ENCODE results near the gene SUSD5.
"Not testable (repeated sequence)": the region's sequence is repeated elsewhere in the genome, so short reads cannot be mapped to it uniquely, and the experiment has no call there.

Gene SUSD5

DNA sequence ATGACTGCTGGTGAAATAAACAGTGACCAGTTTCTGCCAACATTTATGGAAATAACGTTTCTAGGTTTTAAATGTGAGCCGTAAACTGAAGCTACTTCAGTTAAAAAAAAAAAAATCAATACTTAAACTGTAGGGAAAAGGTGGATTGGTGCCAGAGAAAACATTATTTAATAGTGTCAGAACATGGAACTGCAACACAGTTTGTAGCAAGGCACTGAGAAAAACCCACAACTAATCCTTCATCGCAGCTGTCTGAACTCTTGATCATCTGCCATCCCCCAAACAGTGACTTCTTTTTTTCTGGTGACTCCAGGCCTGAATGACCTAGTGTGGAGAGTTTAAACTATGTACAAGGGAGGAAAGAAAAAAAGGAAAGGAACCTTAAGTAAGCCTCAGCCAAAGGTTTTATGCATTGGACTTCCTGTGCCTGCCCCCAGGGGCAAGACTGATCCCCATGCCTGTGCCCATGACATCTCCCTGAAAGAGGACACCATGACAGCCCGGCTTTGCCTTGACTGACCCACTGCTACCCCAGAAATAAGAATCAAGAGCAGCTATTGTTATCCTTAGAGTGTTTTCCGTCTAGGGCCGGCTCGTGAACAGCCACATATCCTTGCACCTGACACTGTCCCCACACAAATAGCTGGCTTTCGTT is 71.7 kb downstream of the SUSD5 start:
- DNase-seq = peak; percentile 72

- no peak for DNase-seq
These were observed 72.6 kb downstream of the SUSD5 start for GRCh38 chr3:33145901-33146580.

DNA sequence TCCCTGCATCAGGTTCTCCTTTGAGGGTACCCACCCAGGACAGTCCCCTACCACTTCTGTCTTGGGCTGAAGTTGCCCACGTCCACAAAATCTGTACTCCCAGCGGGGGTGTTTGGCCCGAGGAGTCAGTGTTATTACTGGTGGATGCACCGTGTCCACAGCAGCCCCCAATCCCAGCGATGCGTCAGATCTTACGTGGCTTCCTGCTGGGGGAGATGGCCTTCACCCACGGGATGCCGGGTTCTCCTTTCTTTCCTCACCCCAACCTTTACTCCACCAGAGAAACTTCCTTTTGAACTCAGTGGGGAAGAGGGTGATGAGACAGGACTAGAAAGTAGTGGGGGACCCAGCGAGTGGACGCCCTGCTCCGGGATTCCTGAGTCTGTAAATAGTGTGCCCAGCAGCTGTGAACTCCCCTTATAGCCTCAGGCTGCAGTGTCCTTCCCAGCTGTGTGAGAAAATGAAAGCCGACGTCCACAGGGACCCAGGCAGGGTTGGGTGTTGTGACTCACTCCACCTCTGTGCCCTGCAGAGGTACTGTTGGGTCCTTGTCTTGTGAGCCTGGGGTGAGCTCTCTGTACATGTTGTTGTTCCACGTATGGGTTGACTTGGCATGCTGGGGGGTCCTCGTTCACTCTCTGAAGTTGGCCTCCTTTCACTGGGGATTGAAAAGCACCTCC is 73.2 kb downstream of the SUSD5 start:
- DNase-seq = no peak

- DNase-seq = no peak
These were observed 74.2 kb downstream of the SUSD5 start for GRCh38 chr3:33144433-33144832.

DNA sequence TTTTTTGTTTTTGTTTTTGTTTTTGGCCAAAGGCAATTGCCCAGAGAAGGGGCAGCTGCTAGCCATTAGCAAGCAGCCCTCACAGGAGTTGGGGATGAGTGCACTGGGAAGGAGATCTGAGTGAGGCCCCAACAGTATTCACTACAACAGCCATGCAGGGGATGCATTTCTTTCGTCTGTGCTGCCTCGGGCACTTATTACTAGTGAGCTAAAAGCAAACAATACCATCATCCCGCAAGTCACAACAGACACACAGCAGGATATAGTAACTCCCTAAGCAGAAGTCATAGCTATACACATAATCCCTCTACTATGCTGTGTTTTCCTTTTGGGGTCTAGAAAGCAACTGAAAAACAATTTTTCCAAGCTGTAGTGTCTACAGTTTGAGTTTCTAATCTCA is 77.6 kb downstream of the SUSD5 start:
- no peak for DNase-seq

- no peak for DNase-seq
These were observed 78.6 kb downstream of the SUSD5 start for GRCh38 chr3:33139996-33140395.

DNA sequence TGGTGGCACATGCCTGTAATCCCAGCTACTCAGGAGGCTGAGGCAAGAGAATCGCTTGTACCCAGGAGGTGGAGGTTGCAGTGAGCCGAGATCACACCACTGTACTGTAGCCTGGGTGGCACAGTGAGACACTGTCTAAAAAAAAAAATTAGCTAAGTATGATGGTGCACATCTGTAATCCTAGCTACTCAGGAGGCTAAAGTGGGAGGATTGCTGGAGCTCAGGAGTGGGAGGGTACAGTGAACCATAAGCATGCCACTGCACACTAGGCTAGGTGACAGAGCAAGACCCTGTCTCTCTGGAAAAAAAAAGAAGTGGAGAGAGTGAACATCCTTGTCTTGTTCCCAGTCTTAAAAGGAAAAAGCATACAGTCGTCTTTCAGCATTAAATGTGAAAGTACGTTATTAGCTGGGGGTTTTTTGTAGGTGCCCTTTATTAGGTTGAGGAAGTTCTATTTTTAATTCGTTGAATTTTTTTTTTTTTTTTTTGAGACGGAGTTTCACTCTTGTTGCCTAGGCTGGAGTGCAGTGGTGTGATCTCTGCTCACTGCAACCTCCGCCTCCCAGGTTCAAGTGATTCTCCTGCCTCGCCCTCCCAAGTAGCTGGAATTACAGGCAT is 79.5 kb downstream of the SUSD5 start:
- not testable (repeated sequence) for DNase-seq

DNA sequence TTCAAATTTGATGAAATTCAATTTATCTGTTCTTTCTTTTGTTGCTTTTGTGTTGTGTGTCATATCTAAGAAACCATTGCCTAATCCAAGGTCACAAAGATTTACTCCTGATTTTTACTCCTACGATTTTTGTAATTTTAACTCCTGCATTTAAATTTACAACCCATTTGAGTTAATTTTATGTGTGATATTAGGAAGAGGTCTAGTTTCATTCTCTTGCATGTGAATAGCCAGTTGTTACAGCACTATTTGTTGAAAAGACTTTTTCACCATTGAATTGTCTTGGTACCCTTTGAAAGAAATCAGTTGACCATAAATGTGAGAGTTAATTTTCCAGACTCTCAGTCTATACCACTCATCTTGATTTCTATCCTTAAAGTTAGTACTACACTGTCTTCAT is 80.9 kb downstream of the SUSD5 start:
- no peak for DNase-seq

GRCh38 chr3:33134026-33134625 is 84.5 kb downstream of the SUSD5 start:
- DNase-seq = no peak

DNA sequence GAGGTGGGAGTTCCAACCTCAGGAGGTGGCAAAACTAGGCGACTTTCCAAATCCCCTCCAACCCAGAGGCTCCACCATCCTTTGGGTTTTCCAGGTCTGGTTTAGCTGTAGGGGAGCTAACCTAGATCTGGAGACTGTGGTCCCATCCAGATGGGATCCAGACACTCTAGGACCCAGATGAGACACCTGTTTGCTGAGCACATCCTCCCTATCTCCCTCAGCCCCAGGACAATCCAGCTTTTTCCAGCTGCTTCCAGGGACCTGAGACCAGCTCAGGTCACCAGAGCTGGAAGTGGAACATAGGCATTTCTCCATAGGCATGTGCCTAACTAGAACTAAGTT is 86.6 kb downstream of the SUSD5 start:
- DNase-seq = no peak

- no peak for DNase-seq
These were observed 87.1 kb downstream of the SUSD5 start for GRCh38 chr3:33131331-33132018.

GRCh38 chr3:33130144-33130543 is 88.5 kb downstream of the SUSD5 start:
- DNase-seq = no peak

GRCh38 chr3:33128706-33129105 is 89.9 kb downstream of the SUSD5 start:
- DNase-seq = no peak

- no peak for DNase-seq
These were observed 92.8 kb downstream of the SUSD5 start for GRCh38 chr3:33125840-33126239.

DNA sequence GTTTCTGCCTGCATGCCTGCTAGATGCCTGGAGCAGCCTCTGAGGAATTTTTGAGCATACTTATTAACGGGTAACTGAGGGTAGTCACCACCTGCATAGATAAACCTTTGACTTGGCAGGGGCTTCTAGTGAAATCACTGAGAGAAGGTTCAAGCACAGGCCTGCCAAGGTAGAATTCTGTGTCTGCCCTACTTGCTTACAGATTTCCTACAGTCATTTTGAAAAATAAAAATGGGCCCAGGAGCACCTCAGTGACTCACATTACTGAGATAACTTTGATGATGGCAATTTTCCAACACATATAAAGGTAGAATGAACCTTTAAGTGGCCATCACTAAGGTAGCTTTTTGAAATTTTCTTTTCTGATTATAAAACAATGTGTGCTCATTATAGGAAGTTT is 94.0 kb downstream of the SUSD5 start:
- no peak for DNase-seq

DNA sequence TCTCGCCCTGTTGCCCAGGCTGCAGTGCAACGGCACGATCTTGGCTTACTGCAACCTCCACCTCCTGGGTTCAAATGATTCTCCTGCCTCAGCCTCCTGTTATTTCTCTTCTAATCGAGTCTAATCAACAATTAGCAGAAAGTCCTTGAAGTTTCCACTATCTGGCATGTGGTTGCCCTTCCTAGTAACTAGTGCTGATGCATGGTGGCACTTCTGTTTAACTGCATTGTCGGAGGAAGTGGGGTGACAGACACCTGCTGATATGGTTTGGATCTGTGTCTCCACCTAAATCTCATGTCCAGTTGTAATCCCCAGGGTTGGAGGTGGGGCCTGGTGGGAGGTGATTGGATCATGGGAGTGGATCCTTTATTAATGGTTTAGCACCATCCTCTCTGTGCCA is 95.6 kb downstream of the SUSD5 start:
- no peak for DNase-seq

DNA sequence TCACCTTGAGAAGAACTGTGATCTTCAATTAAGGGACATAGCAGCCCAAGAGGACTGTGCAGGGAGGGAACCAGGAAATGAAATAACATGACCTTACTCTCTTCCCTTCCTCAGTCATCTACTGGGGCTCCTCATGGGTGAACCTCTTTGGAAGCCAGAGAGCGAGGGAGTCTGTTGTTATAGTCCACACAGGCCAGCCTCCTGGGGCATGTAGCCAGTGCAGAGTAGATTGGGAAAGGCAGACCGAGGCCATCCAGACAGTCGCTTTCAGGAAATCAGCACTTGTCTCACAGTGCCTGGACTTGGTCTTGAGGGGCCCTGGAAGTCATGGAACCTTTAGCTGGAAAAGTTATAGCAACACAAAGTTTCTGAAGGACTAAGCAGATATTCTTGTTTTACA is 98.7 kb downstream of the SUSD5 start:
- DNase-seq = no peak

DNA sequence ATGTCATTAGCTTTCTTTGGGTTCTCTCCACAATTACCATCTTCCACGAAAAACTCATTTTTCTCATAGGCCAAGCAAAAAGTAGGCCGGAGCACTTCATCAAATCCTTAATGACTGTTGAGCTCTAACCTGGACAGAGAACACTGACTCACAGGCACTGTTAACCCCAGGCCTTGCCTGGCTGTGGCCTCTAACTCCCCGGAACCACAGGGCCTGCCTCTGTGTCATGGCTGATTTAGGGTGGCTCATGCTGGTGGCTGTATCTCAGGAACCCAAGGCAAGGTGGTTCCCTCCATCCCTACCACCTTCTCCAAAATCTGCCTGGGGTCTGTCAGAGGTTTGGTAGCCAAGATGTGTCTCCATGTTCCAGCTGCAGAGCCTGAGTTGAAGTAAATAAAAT is 101.1 kb downstream of the SUSD5 start:
- DNase-seq = no peak

DNA sequence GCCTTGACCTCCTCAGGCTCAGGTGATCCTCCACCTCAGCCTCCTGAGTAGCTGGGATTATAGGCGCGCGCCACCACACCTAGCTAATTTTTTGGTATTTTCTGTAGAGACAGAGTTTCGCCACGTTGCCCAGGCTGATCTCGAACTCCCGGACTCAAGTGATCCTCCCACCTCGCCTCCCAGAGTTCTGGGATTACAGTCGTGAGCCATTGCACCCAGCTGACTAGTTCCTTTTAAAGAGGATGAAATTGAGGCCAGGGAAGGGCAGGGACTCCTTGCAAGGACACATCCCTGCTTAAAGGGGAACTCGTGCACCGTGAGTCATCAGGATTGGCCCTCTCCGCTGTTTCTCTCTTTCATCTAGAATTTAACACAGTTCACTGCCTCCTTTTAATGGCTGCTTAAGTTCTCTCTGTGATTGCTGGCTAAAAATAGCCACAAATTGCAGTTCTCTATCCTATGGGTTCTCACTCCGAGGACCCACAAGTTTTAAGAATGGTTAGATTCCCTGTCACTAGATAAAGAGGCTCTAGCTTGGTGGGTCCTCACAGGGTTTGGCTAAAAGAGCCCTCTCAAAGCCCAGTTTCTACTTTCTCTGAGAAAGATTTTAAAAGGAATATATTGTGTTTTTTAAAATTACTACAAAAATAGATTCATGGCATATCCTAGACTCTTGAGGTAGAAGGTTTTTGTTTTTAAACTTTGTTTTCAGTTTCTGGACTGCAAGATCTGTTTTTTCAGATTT is 103.4 kb downstream of the SUSD5 start:
- DNase-seq = peak; percentile 49

- DNase-seq = no peak
These were observed 104.0 kb downstream of the SUSD5 start for GRCh38 chr3:33114622-33115023.

DNA sequence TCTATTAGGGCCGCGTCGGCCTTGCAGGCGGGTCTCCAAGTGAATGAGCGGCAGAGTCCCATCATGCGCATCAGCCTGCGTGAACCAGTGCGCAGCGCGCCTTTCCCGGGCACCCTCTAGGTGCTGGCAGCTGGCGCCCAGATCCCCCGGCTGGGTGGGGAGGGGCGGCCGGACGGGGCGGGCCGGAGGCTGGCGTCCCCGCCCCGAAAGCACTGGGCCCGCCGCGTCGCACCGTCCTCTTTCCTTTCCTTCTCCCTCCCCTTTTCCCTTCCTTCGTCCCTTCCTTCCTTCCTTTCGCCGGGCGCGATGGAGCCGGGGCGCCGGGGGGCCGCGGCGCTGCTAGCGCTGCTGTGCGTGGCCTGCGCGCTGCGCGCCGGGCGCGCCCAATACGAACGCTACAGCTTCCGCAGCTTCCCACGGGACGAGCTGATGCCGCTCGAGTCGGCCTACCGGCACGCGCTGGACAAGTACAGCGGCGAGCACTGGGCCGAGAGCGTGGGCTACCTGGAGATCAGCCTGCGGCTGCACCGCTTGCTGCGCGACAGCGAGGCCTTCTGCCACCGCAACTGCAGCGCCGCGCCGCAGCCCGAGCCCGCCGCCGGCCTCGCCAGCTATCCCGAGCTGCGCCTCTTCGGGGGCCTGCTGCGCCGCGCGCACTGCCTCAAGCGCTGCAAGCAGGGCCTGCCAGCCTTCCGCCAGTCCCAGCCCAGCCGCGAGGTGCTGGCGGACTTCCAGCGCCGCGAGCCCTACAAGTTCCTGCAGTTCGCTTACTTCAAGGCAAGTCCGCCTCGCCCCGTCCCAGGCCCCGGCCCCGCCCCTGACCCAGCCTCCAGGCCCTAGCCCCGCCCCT is 104.6 kb downstream of the SUSD5 start, which contains the start of gene CRTAP:
CRTAP (plus strand) TSS at position 243 of the 850 bp plus-strand sequence; CDS start at position 307, 64 bp downstream.
- DNase-seq = peak; percentile 97
